ENCODE results near the gene PARL. TPM values are rescaled to one million over a fixed set of nuclear protein-coding genes. Genes with fewer than 3 reads are reported as not detected.
A peak's percentile ranks its signal among the peaks of the same experiment; 100 is the strongest.

The PARL gene
- total and polyA plus RNA-seq, 2 of the 13 experiments (the other 11 are each of a cell fraction or from before 2014, with no cell fraction given), result 46.3 to 58.6 TPM

- TF ChIP-seq FOXM1 (CRISPR knock-in tag; IDR thresholded peaks at IDR 0.05) (no peak), MAZ (IDR thresholded peaks at IDR 0.05; ENCODE audit: borderline replicate concordance, low read depth, low read length) (no peak), MAZ (CRISPR knock-in tag; IDR thresholded peaks at IDR 0.05; ENCODE audit: low read depth) (peak; percentile 70; the same call in 1 of the 2 replicates), SYNCRIP (IDR thresholded peaks at IDR 0.05; ENCODE audit: insufficient read depth, low read depth, low read length) (no peak), SOX5 (CRISPR knock-in tag; IDR thresholded peaks at IDR 0.05; ENCODE audit: borderline replicate concordance) (peak; percentile 47; the same call in 1 of the 2 replicates), NR2F6 (IDR thresholded peaks at IDR 0.05) (peak; percentile 31; the same call in 1 of the 2 replicates), NR2F6 (CRISPR knock-in tag; IDR thresholded peaks at IDR 0.05) (no peak), CBFB (CRISPR knock-in tag; IDR thresholded peaks at IDR 0.05) (peak; percentile 35; the same call in 1 of the 2 replicates), ZKSCAN8 (CRISPR knock-in tag; IDR thresholded peaks at IDR 0.05; ENCODE audit: borderline replicate concordance) (no peak), HIC2 (CRISPR knock-in tag; IDR thresholded peaks at IDR 0.05; ENCODE audit: low read depth) (peak; percentile 36; the same call in 1 of the 2 replicates), RELA (CRISPR knock-in tag; IDR thresholded peaks at IDR 0.05) (no peak), CTCF (CRISPR knock-in tag; IDR thresholded peaks at IDR 0.05) (no peak), ZFP37 (CRISPR knock-in tag; IDR thresholded peaks at IDR 0.05; ENCODE audit: borderline replicate concordance) (no peak), ZNF75D (CRISPR knock-in tag; IDR thresholded peaks at IDR 0.05; ENCODE audit: borderline replicate concordance) (no peak), FOXK1 (CRISPR knock-in tag; IDR thresholded peaks at IDR 0.05; ENCODE audit: borderline replicate concordance, low read depth) (0 out of 2 replicates have a peak, but pooled peaks have one; percentile 14), FOSL2 (CRISPR knock-in tag; IDR thresholded peaks at IDR 0.05) (peak; percentile 68), ZNF546 (CRISPR knock-in tag; conservative IDR thresholded peaks at IDR 0.05) (no peak)
- TF ChIP-seq, protein P1, sequence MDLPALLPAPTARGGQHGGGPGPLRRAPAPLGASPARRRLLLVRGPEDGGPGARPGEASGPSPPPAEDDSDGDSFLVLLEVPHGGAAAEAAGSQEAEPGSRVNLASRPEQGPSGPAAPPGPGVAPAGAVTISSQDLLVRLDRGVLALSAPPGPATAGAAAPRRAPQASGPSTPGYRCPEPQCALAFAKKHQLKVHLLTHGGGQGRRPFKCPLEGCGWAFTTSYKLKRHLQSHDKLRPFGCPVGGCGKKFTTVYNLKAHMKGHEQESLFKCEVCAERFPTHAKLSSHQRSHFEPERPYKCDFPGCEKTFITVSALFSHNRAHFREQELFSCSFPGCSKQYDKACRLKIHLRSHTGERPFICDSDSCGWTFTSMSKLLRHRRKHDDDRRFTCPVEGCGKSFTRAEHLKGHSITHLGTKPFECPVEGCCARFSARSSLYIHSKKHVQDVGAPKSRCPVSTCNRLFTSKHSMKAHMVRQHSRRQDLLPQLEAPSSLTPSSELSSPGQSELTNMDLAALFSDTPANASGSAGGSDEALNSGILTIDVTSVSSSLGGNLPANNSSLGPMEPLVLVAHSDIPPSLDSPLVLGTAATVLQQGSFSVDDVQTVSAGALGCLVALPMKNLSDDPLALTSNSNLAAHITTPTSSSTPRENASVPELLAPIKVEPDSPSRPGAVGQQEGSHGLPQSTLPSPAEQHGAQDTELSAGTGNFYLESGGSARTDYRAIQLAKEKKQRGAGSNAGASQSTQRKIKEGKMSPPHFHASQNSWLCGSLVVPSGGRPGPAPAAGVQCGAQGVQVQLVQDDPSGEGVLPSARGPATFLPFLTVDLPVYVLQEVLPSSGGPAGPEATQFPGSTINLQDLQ (CRISPR knock-in tag; IDR thresholded peaks at IDR 0.05), result no peak
- TF ChIP-seq, protein P2, sequence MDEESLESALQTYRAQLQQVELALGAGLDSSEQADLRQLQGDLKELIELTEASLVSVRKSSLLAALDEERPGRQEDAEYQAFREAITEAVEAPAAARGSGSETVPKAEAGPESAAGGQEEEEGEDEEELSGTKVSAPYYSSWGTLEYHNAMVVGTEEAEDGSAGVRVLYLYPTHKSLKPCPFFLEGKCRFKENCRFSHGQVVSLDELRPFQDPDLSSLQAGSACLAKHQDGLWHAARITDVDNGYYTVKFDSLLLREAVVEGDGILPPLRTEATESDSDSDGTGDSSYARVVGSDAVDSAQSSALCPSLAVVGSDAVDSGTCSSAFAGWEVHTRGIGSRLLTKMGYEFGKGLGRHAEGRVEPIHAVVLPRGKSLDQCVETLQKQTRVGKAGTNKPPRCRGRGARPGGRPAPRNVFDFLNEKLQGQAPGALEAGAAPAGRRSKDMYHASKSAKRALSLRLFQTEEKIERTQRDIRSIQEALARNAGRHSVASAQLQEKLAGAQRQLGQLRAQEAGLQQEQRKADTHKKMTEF (CRISPR knock-in tag; IDR thresholded peaks at IDR 0.05), result peak; percentile 71; the same call in 1 of the 2 replicates
- TF ChIP-seq, protein P3, sequence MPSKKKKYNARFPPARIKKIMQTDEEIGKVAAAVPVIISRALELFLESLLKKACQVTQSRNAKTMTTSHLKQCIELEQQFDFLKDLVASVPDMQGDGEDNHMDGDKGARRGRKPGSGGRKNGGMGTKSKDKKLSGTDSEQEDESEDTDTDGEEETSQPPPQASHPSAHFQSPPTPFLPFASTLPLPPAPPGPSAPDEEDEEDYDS (CRISPR knock-in tag; IDR thresholded peaks at IDR 0.05), result no peak
- TF ChIP-seq, protein P4, sequence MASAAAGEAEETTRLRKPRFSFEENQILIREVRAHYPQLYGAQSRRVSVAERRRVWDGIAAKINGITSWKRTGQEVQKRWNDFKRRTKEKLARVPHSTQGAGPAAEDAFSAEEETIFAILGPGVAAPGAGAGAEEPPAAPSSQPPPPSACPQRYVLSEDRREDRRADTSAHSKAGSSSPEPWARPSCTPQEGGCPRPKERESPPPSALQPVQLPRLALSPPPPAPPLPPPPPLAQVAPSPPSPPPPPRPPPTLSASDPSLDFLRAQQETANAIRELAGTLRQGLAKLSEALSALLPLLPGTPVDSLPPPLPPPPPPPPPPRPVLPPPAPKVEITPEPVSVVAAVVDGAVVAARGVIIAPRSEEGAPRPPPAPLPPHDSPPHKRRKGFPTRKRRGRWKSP (CRISPR knock-in tag; IDR thresholded peaks at IDR 0.05), result peak; percentile 50; the same call in 1 of the 2 replicates
Observed at GRCh38 chr3:183911763-183912506, 27.3 kb upstream of the PARL start (continued).

Data from HepG2 (cell line).